ENCODE data around the gene GABARAPL2.

GRCh38 chr16:75593825-75594820 lies 27.9 kb downstream of the GABARAPL2 start:
- TF ChIP-seq CTCF (IDR thresholded peaks at IDR 0.05) (no peak), EP300 (IDR thresholded peaks at IDR 0.05) (no peak), POLR2A (IDR thresholded peaks at IDR 0.05) (no peak)

Data from ovary (tissue), 3 donors.